ENCODE data around the gene PKP4. TPM values are rescaled to one million over a fixed set of nuclear protein-coding genes. Genes with fewer than 3 reads are reported as not detected.

The PKP4 gene
- total RNA-seq, 1 experiment from 2014 or later: 52.0 TPM

GRCh38 chr2:158701101-158701500 lies 244.3 kb downstream of the PKP4 start:
- no peak overlapping the region for H3K56ac ChIP-seq (ENCODE audit: insufficient read length, low read depth, low read length)
- no peaks in the 10 kb centered on the region for H3K27me3 ChIP-seq (ENCODE audit: insufficient read depth, low read length)
- H4K8ac ChIP-seq (replicated peaks; ENCODE audit: insufficient read length, low read depth, low read length): no peak overlapping the region
- Mint-ChIP-seq H3K36me3 (ENCODE audit: insufficient read depth in 1 of 3, low read depth in 3 of 3) (peaks cover 0 to 12% (median 8%) of the 10 kb centered on the region in 3 experiments; a peak in 6 of 7 replicates), H3K9me3 (peaks cover 17 to 26% of the 10 kb centered on the region in 2 experiments), H3K4me1 (peaks cover 7% of the 10 kb centered on the region in 2 experiments), H3K27ac (no peak overlapping the region), H3K4me3 (no peak overlapping the region), H3K27me3 (ENCODE audit: low read depth) (peaks cover 2% of the 10 kb centered on the region)
- H4K91ac ChIP-seq (ENCODE audit: insufficient read length, low read depth, low read length): no peak overlapping the region
- no peak for DNase-seq
- no peak overlapping the region for H3K9ac ChIP-seq (ENCODE audit: extremely low read depth, insufficient read length, low read length)
- H2BK5ac ChIP-seq (ENCODE audit: insufficient read length, low read length): no peak overlapping the region
- no peaks in the 10 kb centered on the region for H3K4me1 ChIP-seq (ENCODE audit: insufficient read depth, low read length)
- no peak overlapping the region for H2AK5ac ChIP-seq (ENCODE audit: insufficient read length, low read length)
- H3K4me2 ChIP-seq (ENCODE audit: insufficient read depth, insufficient read length, low read length): no peak overlapping the region
- no peak overlapping the region for H2BK20ac ChIP-seq (ENCODE audit: low read depth, low read length, poor library complexity, severe bottlenecking)
- no CpG with 5 or more reads among the region's 3 CpGs for WGBS (ENCODE audit: extremely low coverage, insufficient read length, low lambda C conversion rate)
- no peaks in the 10 kb centered on the region for H3K23me2 ChIP-seq (ENCODE audit: insufficient read length, low read depth, low read length, poor library complexity, severe bottlenecking)
- no peak overlapping the region for H2BK12ac ChIP-seq (ENCODE audit: insufficient read length, low read depth, low read length)
- H4K5ac ChIP-seq (ENCODE audit: insufficient read length, low read depth, low read length): no peak overlapping the region
- H3K79me1 ChIP-seq (ENCODE audit: insufficient read depth, low read depth, low read length, poor library complexity, severe bottlenecking): no peaks in the 10 kb centered on the region
- H2BK15ac ChIP-seq (ENCODE audit: low read depth, low read length): no peak overlapping the region
- no peak overlapping the region for H3K23ac ChIP-seq (ENCODE audit: insufficient read length, low read depth, low read length)
- no peaks in the 10 kb centered on the region for H3K9me3 ChIP-seq (ENCODE audit: control insufficient read depth, low read depth, low read length)
- H2BK120ac ChIP-seq (ENCODE audit: low read depth, low read length, poor library complexity, severe bottlenecking): no peak overlapping the region
- no peak overlapping the region for H3K18ac ChIP-seq (ENCODE audit: insufficient read length, low read depth, low read length)
- no peak overlapping the region for H3K27ac ChIP-seq (ENCODE audit: insufficient read length, low read depth, low read length)
- H4K20me1 ChIP-seq (ENCODE audit: control insufficient read depth, insufficient read depth, insufficient read length): no peaks in the 10 kb centered on the region
- no peak overlapping the region for H3K14ac ChIP-seq (ENCODE audit: insufficient read depth, low read length)
- no peak for TF ChIP-seq CTCF (conservative IDR thresholded peaks at IDR 0.05)
- H3K79me2 ChIP-seq (ENCODE audit: insufficient read depth, low read length): no peaks in the 10 kb centered on the region
- H3K4ac ChIP-seq (ENCODE audit: low read depth, low read length): no peak overlapping the region
- no peak overlapping the region for H3T11ph ChIP-seq (ENCODE audit: low read length)
- H2AFZ ChIP-seq (ENCODE audit: low read length): no peak overlapping the region
